Measurements from ENCODE around the gene DPF3.

The DPF3 gene

DNA sequence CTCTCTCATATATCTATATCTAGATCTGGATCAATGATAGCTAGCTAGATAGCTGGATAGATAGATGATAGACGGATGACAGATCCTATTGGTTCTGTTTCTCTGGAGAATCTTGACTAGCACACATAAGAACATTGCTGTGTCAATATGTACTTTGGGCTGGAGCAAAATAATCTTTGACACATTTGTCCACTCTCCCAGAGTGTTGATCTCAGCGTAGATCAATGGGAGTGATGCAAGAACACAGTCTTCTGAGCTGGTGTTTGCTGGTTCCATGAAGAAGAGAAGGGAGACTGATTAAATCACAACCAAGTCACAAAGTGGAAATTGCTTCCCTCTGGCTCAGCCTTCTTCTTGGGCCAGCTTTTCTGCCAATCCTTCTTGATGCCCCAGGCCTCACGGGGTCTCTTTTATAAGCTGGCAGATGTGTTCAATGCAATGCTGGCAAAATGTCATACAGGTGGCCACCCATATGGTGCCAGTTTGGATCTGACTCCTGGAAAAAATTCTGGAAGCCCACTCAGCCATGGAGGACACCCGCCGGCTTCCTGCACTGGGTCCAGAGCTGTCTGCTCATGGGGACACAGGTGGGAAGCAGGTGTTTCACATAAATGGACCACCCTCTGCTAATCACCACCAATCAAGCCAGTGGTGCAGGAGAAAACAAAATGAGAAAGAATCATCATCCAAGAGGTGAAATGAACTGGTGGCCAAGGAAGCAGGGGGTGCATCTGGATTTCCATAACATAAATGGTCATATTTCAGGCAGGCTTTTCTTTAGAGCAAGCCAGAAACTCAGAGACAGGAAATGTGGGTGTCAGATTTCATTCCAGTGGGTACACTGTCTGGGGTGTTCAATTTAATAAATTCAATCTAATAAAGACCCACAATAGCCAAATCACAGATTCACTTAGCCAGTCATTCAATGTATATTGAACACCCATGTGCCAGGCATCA lies 310.3 kb downstream of the DPF3 start:
- no peak for DNase-seq

- DNase-seq, result no peak
Observed at GRCh38 chr14:72582582-72582981, 311.3 kb downstream of the DPF3 start.

- no peak for DNase-seq
Observed at GRCh38 chr14:72578514-72578913, 315.4 kb downstream of the DPF3 start.

GRCh38 chr14:72577521-72577920 lies 316.4 kb downstream of the DPF3 start:
- DNase-seq, result no peak

DNA sequence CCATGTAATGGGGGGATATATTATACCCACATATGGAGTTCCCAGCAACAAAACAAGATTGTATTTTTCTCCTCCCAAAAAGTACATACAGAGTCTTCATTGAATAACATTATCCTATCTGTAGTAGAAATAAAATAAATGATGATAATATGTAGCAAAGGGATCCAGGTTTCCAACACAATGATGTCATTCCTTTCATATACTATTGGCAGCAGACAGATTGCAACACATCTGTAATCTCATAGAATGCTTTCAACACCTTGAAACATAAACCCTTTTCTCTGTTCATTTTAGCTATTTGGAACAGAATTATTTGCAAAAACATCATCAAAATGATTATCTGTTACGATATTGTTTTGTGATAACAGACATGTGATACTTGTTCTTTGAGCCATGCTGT lies 317.6 kb downstream of the DPF3 start:
- DNase-seq, result no peak

GRCh38 chr14:72574715-72575114 lies 319.2 kb downstream of the DPF3 start:
- no peak for DNase-seq

DNA sequence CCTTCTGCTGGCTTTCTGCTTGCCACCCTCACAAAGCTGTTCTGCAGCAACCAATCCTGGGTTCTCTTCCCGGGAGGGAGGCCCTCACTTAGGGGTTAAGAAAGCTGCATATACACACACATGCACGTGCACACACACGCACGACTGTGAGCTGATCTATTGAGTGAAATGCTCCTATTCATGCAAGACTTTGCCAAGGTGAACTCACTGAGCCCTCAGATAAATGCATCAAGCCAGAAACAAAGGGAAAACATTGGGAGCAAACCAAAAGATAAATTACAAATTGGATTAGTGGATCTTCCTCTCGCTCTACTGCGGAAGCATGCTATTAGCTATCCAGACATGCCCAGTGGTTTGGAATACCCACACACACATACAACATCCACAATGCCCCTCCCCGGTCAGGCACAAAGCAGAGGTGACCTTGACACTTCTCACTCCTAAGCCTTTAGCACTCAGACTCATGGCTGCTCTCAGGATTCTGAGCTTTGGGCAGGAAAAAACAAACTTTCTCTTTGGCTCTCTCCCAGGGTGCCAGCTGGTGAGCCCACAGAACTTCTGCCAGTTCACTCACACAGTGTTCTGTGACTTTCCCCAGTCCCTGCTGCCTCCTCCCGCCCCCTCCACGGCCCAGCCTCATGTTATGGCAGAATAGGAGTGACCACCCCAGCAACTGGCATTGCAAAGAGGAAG lies 320.0 kb downstream of the DPF3 start:
- DNase-seq, result no peak
